IPS DF 19.7 (cell line): ENCODE results near the gene CTRB1.
"Not testable (repeated sequence)": the region's sequence is repeated elsewhere in the genome, so short reads cannot be mapped to it uniquely, and the experiment has no call there.

Experiments used
- DNase-seq: peaks from one replicate; pipeline ENCODE4 v3.0.0-alpha.2; 2013; ENCODE audit warnings: low read depth, low spot score

CTRB1 gene

DNA sequence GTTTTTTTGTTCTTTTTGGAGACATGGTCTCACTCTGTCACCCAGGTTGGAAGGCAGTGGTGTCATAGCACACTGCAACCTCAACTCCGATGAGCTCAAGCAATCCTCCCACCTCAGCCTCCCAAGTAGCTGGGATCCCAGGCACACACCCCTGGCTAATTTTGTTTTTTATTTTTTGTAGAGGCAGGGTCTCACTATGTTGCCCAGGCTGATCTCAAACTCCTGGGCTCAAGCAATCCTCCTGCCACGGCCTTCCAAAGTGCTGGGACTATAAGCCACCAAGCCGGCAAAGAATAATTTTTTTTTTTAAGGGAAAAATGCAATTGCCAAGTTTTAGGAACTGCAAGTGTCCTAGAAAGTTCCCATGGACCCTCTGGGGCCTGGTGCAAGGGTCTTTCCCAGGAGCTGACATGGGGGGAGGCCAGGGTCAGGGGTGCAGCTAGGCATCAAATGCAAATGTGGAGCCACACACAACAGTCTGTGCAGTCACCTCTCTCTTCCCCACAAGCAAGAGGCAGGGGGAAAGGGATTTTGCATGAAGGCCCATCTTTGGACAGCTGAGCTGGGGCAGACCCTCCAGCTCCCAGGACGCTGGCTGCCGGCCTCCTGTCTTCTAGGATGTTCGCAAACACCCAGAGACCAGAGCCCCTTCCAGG lies 52.8 kb downstream of the CTRB1 start:
- DNase-seq = no peak

DNA sequence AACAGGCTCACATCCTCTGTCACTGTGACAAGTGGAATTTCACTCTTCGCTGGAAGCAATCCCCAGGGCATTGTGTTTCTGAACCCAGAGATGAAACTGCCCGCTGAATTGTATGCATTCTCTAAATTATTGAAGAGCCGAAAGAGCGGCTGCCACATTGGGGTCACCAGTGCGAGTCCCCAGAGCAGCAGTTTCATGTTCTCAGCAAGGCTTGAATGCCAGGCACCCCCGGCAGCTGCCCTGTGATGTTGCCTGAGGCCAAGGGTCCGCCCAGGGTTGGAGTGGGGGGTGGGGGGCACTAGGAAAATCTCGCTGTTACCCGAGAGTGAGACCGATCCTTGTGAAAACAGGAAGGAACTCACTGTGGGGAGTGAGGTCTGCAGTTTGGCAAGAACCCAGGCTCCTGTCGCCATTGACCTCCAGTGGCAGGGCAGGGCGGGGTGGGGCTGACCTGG lies 53.3 kb downstream of the CTRB1 start:
- DNase-seq = no peak

DNA sequence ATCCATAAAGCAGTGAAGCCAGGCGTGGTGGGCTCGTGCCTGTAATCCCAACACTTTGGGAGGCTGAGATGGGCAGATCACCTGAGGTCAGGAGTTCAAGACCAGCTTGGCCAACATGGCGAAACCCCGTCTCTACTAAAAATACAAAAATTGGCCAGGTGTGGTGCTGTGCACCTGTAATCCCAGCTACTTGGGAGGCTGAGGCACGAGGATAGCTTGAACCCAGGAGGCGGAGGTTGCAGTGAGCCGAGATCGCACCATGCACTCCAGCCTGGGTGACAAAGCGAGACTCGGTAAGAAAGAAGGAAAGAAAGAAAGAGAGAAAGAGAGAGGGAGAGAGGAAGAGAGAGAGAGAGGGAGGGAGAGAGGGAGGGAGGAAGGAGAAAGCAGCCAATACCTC lies 53.8 kb downstream of the CTRB1 start:
- DNase-seq = not testable (repeated sequence)

DNA sequence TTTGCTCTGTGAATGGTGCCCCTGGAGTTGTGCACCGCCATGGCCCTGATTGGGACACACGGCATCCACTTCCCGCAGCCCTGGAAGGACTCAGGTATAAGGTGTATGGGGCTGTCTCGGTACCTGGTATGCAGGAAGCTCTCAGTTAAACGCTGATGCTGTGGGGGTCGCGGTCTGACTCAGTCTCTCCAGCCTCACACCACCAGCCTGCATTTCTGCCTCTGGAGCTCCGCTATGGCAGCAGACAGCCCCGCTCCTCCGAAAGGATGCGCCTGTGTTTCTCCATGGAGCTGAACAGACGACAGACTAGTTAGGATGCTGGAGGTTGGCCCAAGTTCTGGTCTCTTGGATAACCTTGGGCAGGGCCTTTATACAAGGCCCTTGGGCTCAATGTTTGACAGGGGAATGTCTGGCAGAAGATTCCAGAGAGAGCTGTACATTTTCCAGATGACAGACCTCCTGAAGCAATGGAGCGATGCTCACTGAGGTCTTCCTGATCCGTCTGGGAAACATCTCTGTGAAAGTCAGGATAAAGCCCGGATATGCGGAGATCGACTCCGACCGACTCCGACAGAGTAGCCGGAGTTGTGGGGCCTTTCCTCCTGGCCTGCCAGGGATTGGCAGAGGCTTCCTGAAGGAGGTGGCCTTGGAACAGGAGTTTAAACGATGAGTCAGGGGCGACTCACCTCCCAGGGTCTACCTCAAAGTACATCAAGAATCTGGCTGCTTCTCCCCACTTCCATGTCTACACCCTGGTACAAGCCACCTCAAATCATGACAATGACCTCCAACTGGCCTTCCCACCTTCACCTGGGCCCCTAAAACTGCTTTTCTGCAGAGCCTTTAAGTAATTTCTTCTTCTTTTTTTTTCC lies 54.5 kb downstream of the CTRB1 start:
- DNase-seq = no peak
